ENCODE results near the gene MN1.

Gene MN1

GRCh38 chr22:27844656-27845591, 43.4 kb upstream of the MN1 start:
- POLR2A ChIA-PET, result no interaction called here
- TF ChIP-seq CTCF (IDR thresholded peaks at IDR 0.05; ENCODE audit: control extremely low read depth, extremely low read depth, low read depth, missing control alignments), result no peak
- DNase-seq (ENCODE audit: extremely low spot score), result no peak
- CTCF ChIA-PET, result no interaction called here

- CTCF ChIA-PET, result no interaction called here
Measured at GRCh38 chr22:27844256-27844655, 42.7 kb upstream of the MN1 start.

GRCh38 chr22:27843441-27843840, 41.9 kb upstream of the MN1 start:
- no peak for TF ChIP-seq CTCF (IDR thresholded peaks at IDR 0.05; ENCODE audit: control extremely low read depth, extremely low read depth, low read depth, missing control alignments)
- ChIA-PET CTCF (interaction anchor here (1.2 kb wide), 1 partner anchor 11 kb away, joined by 3 read pairs; no protein-coding TSS in a partner anchor), POLR2A (no interaction called here)
- DNase-seq (ENCODE audit: extremely low spot score), result no peak

More at GRCh38 chr22:27844256-27844655, 42.7 kb upstream of the MN1 start:
- DNase-seq (ENCODE audit: extremely low spot score), result no peak
- no peak for TF ChIP-seq CTCF (IDR thresholded peaks at IDR 0.05; ENCODE audit: control extremely low read depth, extremely low read depth, low read depth, missing control alignments)
- POLR2A ChIA-PET, result no interaction called here

GRCh38 chr22:27842669-27843431, 41.3 kb upstream of the MN1 start:
- no peak for TF ChIP-seq CTCF (IDR thresholded peaks at IDR 0.05; ENCODE audit: control extremely low read depth, extremely low read depth, low read depth, missing control alignments)
- ChIA-PET POLR2A (no interaction called here), CTCF (interaction anchor here (1.2 kb wide), 1 partner anchor 12 kb away, joined by 3 read pairs; no protein-coding TSS in a partner anchor)
- DNase-seq (ENCODE audit: extremely low spot score), result no peak

- no peak for DNase-seq (ENCODE audit: extremely low spot score)
- no peak for TF ChIP-seq CTCF (IDR thresholded peaks at IDR 0.05; ENCODE audit: control extremely low read depth, extremely low read depth, low read depth, missing control alignments)
- POLR2A ChIA-PET, result no interaction called here
- CTCF ChIA-PET, result no interaction called here
Measured at GRCh38 chr22:27842201-27842600, 40.6 kb upstream of the MN1 start.

GRCh38 chr22:27840436-27840835, 38.9 kb upstream of the MN1 start:
- no peak for DNase-seq (ENCODE audit: extremely low spot score)
- CTCF ChIA-PET, result interaction anchor here (0.9 to 1.3 kb wide), 3 partner anchors 10 to 47 kb away, joined by 3 read pairs; no protein-coding TSS in a partner anchor
- POLR2A ChIA-PET, result no interaction called here
- TF ChIP-seq CTCF (IDR thresholded peaks at IDR 0.05; ENCODE audit: control extremely low read depth, extremely low read depth, low read depth, missing control alignments), result no peak

All from GM10248 (cell line).